ENCODE measurements around the gene ARL2.
"Not testable (repeated sequence)": the region's sequence is repeated elsewhere in the genome, so short reads cannot be mapped to it uniquely, and the experiment has no call there.

Gene ARL2

GRCh38 chr11:65008016-65008415, 5.9 kb upstream of the ARL2 start:
- no peak for DNase-seq

- DNase-seq = no peak
These were observed 5.1 kb upstream of the ARL2 start for GRCh38 chr11:65008873-65009272.

DNA sequence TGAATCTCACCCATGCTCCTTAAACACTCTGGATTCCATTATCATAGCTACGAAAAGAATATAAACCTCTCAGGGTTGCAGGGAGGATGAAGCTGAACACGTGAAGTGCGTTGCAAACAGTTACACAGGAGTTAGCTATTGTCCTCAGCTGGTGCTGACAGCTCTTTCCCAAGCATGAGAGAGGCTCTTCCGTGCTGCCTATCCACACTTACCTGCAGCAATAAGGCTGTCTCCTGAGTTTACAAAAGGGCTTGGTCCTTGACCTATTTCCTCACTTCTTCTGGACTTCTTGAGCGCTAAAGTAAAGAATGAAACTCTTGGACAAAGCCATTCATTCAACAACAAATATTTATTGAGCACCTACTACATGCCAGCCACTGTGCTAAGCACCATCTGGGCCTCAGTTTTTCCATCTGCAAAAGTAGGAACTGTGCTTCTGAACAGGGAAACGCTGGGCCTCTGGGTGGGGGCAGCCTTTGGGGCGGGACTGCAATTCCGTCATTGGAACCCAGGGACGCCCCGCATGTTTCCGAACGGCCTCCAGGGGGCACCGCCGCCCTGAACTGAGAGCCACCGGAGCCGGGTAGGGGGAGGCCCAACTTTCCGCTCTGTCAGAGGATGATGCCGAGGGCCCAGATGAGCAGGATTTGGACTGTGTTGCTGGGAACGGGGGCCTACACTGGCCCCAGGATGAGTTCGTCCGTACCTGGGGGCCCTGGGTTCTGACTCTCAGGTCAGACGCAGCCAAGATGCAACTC, 651 bp upstream of the ARL2 start:
- DNase-seq = peak; percentile 76 to 91 (median 84)

GRCh38 chr11:65014726-65015227, 817 bp downstream of the ARL2 start:
- DNase-seq = no peak

DNA sequence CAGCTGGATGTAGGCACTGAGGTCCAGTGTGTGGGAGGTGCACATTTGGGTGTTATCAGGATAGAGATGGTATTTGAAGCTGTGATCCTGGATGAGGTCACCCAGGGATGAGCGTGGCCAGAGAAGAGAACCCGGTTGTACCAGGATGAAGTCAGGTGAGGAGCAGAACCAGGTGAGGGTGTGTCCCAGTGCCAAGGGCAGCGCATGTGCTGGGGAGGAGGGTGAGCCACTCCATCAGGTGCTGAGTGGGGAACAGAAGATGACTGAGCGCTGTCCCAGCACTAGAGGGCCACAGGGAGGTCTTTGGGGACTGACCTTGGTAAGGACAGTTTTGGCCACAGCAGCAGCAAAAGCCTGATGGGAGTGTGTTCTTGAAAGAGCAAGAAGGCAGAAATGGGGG, 2.7 kb downstream of the ARL2 start:
- DNase-seq = no peak

GRCh38 chr11:65017937-65018336, 4.0 kb downstream of the ARL2 start:
- no peak for DNase-seq

DNA sequence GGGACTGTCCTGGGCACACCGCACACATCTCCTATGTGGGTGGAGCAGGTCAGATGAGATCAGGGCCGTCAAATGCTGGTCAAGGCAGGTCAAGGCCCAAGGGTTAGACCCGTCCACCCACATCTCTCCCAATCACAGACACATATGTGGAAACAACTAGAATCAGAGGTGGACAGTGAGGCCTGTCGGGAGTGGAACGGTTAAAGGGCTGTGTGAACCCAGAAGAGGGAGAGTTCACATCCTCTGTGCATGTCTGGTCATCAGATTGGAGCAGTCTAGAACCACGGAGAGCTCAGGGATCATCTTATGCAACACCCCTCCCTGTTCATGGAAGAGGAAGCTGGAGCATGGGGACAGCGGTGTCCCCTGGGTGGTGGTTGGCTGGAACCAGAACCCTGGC, 5.9 kb downstream of the ARL2 start:
- no peak for DNase-seq

GRCh38 chr11:65021003-65021402, 7.0 kb downstream of the ARL2 start:
- DNase-seq = no peak

DNA sequence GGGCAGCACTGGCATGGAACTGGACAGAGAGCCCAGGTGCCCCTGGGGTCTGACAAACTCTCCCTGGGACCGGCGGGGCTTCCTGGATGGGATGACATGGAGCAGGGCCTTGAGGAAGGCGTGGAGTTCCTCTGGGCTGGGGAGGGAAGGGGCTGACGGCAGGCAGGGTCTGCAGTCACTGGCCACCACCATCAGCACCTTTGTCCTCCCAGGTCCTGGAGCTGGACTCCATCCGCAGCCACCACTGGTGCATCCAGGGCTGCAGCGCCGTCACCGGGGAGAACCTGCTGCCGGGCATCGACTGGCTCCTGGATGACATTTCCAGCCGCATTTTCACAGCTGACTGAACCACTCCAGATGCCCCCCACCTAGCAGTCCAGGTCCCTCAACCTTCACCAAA, 7.5 kb downstream of the ARL2 start:
- no peak for DNase-seq

DNA sequence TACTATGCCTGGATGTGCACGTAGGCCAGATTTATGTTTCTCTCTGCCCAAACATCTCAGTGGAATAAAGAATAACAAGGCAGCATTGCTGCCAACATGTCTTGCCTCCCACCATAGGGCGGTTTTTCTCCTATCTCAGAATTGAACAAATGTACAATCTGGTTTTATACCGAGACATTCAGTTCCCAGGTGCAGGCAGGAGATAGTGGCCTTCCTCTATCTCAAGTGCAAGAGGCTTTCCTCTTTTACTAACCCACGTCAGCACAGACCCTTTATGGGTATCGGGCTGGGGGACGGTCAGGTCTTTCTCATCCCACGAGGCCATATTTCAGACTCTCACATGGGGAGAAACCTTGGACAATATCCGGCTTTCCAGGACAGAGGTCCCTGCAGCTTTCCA, 9.5 kb downstream of the ARL2 start:
- DNase-seq = not testable (repeated sequence)

- DNase-seq = no peak
These were observed 12.8 kb downstream of the ARL2 start for GRCh38 chr11:65026810-65027209.

GRCh38 chr11:65027213-65028067, 13.5 kb downstream of the ARL2 start, which contains the start of gene SNX15:
Gene SNX15, plus strand, starts transcription at chr11:65027439. Its CDS starts 99 bp downstream, at chr11:65027538.
- DNase-seq = peak; percentile 76 to 97 (median 88)

DNA sequence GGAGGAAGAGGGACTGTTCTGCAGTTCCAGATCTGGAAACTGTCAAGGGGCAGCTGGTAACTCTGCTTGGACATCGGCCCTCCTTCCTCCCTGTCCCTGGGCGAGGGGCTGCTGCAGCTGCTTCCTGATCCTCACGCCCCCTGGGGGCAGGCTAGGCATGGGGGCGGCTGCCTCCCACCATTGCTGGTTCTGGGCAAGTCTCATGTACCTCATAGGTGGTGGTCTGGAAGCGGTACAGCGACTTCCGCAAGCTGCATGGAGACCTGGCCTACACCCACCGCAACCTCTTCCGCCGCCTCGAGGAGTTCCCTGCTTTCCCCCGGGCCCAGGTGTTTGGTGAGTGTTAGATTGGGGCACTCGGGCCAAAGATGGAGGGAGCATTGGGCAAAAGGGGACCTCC, 18.3 kb downstream of the ARL2 start:
- no peak for DNase-seq

DNA sequence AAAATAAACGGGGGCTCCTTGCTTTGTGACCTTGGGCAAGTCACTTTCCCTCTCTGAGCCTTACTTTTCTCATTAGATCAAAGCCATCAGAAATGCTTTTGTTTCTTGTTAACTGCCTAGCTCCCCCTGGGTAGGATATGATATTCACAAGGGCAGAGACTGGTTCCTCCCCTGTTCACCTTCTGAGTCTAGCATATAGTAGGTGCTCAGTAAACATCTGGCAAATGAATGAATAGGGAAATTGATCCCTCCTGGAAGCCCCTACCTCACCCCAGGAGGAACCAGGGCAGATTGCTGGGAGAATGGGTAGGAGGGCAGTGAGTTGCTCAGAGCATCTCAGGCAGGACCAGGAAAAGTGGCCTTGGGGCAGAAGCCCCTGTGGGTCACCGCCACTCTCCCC, 20.5 kb downstream of the ARL2 start:
- no peak for DNase-seq

DNA sequence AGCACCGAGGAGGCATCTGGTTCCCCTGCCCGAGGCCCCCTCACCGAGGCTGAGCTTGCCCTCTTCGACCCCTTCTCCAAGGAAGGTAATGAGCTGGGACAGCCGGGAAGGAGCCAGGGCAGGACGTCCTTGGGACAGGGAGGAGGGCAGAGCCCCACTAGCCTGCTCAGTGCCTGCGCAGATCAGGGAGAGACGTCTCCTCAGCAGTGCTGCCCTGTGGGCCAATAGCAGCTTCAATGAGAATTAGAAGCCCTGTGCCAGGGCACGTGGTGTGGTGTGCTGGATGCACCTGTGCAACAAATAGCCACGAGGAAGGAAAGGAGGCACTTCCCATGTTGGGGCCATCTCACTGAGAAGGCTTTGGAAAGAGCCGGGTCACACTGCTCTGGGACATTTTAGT, 21.6 kb downstream of the ARL2 start:
- no peak for DNase-seq

DNA sequence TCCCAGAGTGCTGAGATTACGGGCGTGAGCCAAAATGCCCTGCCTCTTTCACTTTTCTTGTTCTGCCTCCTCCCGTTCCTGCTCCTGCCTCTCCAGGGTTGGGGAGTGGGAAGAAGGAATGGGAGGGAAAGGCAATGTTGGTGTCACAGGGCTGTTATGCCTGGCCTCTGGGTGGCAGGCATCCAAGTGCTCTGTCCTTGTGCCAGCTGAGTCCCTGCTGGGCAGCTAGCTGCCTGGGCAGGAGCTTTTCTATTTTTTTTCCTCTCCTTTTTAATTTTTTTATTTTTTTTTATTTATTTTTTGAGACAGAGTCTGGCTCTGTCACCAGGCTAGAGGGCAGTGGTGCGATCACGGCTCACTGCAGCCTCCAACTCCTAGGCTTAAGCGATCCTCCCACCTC, 23.0 kb downstream of the ARL2 start:
- no peak for DNase-seq

DNA sequence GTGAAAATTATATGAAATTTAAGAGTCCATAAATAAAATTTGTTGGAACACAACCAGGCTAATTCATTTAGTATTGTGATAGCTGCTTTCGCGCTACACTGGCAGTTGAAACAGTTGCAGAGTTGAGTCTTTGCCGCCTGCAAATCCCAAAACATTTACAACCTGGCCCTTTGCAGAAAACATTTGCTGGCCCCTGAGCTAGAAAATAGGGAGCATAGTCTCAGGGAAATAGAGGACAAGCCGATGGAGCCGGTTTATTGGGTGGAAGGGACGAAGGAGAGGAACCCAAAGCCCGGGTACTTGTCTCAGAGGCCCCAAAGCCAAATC, 26.5 kb downstream of the ARL2 start:
- no peak for DNase-seq

DNA sequence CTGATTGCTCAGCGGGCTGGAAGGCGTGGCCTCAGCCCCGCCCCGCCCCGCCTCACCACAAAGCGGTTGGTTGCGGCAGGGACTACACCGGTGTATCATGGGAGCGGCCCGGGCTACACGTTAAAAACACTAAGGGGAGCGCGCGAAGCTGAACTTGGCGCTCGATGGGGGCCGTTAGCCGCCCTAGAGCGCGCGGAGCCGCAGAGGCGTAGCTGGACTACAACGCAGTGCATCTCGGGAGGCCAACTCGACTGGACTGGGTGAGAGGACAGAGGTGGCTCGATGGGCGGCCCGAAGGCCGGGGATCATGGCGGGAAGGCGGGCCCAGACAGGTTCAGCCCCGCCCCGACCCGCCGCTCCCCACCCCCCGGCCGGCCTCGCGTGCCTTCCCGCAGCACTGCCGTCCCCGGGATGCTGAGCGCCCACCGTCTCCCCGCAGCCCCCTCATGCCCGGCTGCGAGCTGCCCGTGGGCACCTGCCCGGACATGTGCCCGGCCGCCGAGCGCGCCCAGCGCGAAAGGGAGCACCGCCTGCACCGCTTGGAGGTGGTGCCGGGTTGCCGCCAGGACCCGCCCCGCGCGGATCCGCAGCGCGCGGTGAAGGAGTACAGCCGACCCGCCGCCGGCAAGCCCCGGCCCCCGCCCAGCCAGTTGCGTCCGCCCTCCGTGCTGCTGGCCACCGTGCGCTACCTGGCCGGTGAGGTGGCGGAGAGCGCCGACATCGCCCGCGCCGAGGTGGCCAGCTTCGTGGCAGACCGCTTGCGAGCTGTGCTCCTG, 27.1 kb downstream of the ARL2 start, which contains the start of gene SAC3D1:
TSS of gene SAC3D1 (plus strand) at position 364 of the 776 bp plus-strand sequence. CDS start at position 447, 83 bp downstream.
- DNase-seq = peak; percentile 74 to 97 (median 80)

DNA sequence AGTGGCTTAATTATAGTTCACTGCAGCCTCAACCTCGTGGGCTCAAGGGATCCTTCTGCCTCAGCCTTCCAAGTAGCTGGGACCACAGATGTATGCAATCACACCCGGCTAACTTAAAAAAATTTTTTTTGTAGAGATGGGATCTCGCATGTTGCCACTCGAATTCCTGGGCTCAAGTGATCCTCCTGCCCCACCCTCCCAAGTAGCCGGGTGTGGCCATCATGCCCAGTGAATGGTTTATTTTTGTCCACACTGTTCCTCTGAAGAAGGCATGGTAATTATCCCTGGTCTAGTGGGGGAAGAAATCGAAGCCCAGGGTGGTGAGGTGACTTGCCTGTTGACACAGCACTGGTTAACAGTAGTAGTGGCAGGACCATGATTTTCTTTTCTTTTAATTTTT, 28.9 kb downstream of the ARL2 start:
- no peak for DNase-seq

- no peak for DNase-seq
These were observed 30.0 kb downstream of the ARL2 start for GRCh38 chr11:65043881-65044501.

- DNase-seq = no peak
These were observed 31.1 kb downstream of the ARL2 start for GRCh38 chr11:65045061-65045460.

- no peak for DNase-seq
These were observed 31.8 kb downstream of the ARL2 start for GRCh38 chr11:65045728-65046127.
